NCI-H2196 treated with DMSO at 0.1 percent for 48 hours (cell line): ENCODE measurements around the gene BIK.
A peak's percentile ranks its signal among the peaks of the same experiment; 100 is the strongest.
"Not testable (repeated sequence)": the region's sequence is repeated elsewhere in the genome, so short reads cannot be mapped to it uniquely, and the experiment has no call there.

Experiments
- DNase-seq: peaks from one replicate; lab custom pipeline; 2025; ENCODE audit not compliant: unreplicated experiment; lab: John Stamatoyannopoulos, UW

BIK gene

DNA sequence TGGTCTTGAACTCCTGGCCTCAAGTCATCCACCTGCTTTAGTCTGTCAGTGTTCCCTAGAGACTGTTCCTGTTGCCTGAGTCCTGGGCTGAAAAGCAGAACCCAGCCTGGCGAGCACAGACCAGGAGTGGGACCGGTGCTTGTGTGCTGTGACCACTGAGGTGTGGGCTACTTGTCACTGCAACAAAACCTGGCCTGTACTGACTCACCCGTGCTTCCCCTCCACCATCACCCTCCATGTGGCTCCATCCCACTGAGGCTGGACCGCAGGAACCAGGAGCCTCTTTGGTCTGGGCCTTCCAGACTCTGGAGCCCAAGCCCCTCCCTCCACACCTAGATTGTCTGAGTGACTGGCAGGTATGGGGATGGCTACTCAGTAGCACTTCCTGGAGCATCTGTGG is 24.0 kb downstream of the BIK start:
- no peak for DNase-seq

DNA sequence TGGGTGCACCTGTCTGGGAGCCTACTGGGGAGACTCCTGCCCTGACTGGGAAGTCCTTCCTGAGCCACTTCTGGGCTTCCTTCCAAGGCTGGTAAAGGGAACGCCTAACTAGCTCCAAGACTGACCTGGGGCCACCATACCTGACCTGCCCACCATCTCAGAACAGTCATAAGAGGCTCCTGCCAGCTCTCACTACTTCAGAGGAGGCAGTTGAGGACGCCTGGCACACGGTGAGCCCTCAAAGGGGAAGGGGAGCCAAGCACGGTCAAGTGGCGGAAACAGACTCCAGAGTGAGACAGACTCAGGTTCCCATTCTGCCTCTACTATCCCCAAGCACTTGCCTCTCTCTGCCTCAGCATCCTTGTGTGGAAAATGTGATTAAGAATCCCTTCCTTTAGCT is 25.0 kb downstream of the BIK start:
- DNase-seq, result no peak

- DNase-seq, result no peak
Observed at GRCh38 chr22:43136255-43136654, 25.7 kb downstream of the BIK start.

- DNase-seq, result no peak
Observed at GRCh38 chr22:43136801-43137200, 26.3 kb downstream of the BIK start.

GRCh38 chr22:43142880-43143562 is 32.5 kb downstream of the BIK start, which contains the start of gene MCAT:
Gene MCAT, minus strand, starts transcription at chr22:43143398. Its CDS starts 50 bp downstream, at chr22:43143348.
- peak; percentile 62 for DNase-seq

DNA sequence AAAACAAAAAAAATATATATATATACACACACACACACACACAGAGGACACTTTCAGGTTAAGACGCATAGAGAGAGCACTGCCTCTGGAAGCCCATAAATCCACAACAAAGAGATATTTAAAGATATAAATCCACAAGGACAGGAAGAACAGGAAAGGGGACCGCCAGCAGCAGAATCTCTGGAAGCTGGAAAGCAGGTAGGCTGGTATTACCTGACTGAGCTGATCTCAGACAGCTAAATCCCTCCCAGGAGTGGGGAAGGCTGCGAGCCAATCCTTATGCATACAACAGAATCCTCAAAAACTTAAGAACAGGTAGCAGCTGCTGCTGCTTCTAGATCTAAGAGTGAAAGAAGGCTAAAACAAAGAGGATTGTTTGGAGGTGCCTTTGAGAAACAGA is 34.4 kb downstream of the BIK start:
- no peak for DNase-seq

DNA sequence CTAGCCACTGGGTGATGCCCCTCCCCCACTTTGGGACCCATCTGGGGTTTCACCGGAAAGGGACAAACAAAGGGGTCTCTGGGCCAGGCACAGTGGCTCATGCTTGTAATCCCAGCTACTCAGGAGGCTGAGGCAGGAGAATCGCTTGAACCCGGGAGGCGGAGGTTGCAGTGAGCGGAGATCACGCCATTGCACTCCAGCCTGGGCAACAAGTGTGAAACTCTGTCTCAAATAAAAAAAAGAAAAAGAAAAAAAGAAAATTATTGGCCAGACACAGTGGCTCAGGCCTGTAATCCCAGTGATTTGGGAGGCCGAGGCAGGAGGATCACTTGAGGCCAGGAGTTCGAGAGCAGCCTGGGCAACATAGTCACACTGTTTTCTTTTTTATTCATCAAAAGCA is 34.8 kb downstream of the BIK start:
- DNase-seq, result not testable (repeated sequence)

DNA sequence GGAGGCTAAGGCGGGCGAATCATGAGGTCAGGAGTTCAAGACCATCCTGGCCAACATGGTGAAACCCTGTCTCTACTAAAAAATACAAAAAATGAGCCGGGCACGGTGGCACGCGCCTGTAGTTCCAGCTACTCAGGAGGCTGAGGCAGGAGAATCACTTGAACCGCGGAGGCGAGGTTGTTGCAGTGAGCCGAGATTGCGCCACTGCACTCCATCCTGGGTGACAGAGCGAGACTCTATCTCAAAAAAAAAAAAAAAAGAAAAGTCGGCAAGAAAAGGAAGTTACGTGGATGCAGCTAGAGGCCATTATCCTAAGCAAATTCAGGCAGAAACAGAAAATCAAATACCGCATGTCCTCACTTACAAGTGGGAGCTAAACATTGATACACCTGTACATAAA is 35.8 kb downstream of the BIK start:
- not testable (repeated sequence) for DNase-seq

DNA sequence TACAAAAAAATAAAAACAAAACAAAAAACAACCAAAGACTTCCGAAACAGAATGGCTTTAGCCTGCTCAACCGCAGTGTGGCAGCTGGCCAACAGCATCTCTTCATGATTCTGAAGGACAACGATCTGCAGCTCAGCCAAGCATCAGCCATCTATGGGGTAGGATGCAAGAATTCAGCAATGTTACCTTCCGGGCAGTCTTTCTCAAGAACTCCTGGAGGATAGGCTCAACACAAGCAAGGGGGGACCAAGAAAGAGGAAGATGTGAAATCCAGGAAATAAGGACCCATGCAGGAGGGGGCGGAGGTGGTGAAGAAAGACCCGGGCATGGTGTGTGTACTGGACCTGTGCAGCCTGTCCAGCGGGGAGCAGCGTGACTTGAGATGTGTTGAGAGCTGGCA is 37.3 kb downstream of the BIK start:
- DNase-seq, result no peak

- DNase-seq, result no peak
Observed at GRCh38 chr22:43148581-43148980, 38.0 kb downstream of the BIK start.

- DNase-seq, result no peak
Observed at GRCh38 chr22:43150731-43151206, 40.2 kb downstream of the BIK start.

DNA sequence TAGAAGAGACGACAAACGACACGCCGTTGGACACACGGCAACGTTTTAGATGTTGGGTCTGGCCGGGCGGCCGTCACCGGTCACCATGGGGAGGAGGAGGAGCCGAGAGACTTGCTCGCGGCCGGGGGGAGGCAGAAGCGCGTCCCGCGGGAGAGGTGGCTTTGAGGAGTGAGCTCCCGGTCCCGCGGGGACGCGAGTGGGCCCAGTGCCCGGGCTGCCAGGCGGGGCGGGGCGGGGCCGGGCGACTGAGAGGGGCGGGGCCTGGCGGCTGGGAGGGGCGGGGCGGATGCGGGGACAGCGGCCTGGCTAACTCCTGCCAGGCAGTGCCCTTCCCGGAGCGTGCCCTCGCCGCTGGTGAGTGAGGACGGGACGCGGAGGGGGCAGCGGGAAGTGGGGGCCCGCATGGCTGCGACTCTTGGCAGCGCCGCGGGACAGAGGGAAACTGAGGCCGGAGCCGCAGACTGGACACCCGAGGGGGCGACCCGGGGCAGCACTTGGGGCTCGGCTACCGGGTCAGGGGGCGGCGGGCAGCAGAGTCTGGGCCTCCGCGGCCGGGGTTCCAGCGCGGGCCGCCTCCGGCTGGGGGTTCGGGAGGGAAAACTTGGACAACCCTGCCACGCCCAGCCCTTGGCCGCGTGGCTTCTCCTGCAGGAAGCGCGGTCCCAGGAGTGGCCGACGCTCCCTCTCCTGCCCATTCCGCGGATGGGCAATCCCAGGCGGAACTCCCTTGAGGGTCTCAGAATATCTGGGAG is 40.9 kb downstream of the BIK start, which contains the start of gene TSPO:
TSPO (plus strand) TSS at position 309 of the 752 bp plus-strand sequence. CDS start 7,680 bp downstream, outside the sequence.
- peak; percentile 35 for DNase-seq

- no peak for DNase-seq
Observed at GRCh38 chr22:43152003-43152356, 41.4 kb downstream of the BIK start.

- peak; percentile 40 for DNase-seq
Observed at GRCh38 chr22:43152357-43153071, 42.0 kb downstream of the BIK start.

- DNase-seq, result no peak
Observed at GRCh38 chr22:43153899-43154298, 43.3 kb downstream of the BIK start.

DNA sequence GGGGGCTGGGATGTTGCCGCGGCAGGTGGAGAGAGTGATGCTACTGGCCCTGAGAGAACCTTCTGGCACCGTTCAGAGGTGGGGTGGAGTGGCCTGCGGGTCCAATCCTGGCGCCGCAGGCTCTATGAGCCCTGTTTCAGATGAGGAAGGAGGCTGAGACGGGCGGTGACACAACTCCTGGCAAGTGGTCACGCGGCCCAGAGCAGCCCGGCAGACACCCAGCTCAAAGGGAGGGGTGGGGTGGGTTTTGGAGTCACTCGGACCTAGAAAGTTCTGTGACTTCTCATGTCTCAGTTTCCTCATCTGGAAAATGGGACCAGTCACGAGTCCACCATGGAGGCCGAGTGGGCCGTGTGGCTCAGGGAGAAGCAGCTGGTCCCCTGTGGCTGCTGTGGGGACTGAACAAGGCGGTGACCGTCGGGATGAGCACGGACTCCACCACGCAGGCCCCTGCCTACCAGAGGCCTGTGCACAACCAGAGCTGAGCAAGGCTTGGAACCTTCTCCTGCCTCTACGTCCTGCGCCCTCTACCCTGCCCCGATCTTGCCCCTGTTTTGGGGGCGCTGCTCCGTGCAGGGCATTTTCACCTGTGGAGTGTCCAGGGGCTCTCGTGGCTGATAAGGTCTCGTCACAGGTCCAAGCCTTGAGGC is 44.5 kb downstream of the BIK start:
- DNase-seq, result no peak

DNA sequence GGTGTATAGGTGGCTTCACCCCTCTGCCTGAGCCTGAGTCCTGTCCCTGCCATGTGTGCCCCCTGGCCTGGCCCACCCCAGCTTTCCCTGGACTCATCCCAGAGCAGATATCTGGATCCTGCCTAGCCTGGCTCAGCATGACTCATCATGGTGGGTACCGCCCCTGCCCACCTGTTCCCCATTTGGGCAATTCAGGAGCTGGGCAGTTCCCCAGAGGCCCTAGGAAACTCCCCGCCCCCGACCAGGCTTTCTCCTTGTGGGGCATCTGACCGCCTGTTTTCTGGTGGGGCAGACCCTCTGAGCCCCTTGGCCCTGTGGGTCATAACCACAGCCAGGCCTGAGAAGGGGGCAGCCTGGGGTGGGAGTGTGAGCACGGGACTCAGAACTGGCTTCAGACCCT is 45.2 kb downstream of the BIK start:
- no peak for DNase-seq

GRCh38 chr22:43156413-43156812 is 45.9 kb downstream of the BIK start:
- no peak for DNase-seq

DNA sequence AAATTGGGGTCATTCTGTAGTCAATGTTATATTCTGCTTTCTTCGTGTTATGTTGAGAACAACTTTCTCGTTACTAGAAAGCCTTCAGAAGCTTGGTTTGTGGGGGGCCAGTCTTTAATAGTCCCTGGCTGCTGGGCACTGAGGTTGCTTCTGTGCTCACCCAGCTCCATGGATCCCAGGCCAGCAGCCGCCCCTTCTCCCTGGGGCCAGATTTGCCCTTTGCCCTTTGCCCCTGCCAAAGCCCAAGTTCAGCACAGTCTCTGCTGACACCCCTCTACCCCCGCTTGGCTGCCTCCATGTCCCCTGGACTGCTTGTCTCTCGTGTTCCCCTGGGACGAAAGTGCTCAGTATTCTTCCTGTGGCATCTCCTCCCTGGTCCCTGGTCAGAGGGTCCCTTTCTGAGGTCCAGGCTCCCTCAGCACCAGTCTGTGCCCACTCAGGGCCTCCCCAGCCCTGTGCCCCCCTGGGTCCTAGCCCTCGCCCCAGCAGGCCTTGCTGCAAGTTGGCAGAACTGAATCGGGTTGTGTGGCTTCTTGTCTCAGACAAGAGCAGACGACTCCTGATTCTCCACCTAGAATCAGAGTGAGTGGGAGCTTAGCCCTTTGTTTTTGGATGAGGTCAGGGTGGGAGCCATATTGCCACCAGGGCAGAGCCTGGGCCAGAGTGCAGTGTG is 47.5 kb downstream of the BIK start:
- DNase-seq, result no peak

DNA sequence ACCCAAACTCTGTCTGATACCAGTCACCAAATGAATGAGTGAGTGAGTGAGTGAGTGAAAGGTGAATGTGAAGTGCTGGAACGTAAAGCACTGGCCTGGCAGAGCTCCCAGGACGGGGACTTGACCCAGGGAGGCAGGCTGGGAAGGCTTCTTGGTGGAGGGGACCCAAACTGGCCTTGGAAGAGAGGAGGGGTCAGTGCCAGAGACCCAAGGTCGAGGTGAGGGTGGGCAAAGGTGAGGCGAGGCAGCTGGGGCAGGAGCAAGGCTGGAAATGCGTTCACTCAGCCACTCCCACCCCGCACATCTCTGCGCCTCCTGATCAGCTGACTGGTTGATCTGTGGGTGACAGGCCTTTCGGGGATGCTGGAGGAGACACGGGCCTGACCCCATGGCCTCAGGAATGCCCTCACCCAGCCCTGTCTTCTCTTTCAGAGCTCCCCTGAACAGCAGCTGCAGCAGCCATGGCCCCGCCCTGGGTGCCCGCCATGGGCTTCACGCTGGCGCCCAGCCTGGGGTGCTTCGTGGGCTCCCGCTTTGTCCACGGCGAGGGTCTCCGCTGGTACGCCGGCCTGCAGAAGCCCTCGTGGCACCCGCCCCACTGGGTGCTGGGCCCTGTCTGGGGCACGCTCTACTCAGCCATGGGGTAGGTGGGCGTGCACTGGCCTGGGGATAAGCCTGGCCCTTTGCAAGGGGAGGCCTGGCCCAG is 48.4 kb downstream of the BIK start:
- DNase-seq, result no peak
